ENCODE measurements around the gene ZMAT5. TPM values are rescaled to one million over a fixed set of nuclear protein-coding genes. Genes with fewer than 3 reads are reported as not detected.
A peak's percentile ranks its signal among the peaks of the same experiment; 100 is the strongest.

Gene ZMAT5
- total RNA-seq, 1 donor from 2014 or later, result 28.5 TPM

- Mint-ChIP-seq H3K36me3 (ENCODE audit: low read depth) (peaks cover 43% of the 10 kb centered on the region), H3K4me3 (no peak overlapping the region), H3K9me3 (no peaks in the 10 kb centered on the region), H3K27me3 (ENCODE audit: insufficient read depth) (no peaks in the 10 kb centered on the region), H3K4me1 (ENCODE audit: low read depth) (peaks cover 11% of the 10 kb centered on the region), H3K27ac (no peak overlapping the region)
- DNase-seq (ENCODE audit: low spot score), result no peak
- intact Hi-C loops (cut with micrococcal nuclease), result no loop called here
Observed at GRCh38 chr22:29799217-29799680, 32.4 kb upstream of the ZMAT5 start.

GRCh38 chr22:29798801-29799200, 32.0 kb upstream of the ZMAT5 start:
- H3K9me3 Mint-ChIP-seq, result no peaks in the 10 kb centered on the region
- H3K27ac Mint-ChIP-seq, result no peak overlapping the region
- H3K4me3 Mint-ChIP-seq, result no peak overlapping the region
- peaks cover 43% of the 10 kb centered on the region for H3K36me3 Mint-ChIP-seq (ENCODE audit: low read depth)
- no peak for DNase-seq (ENCODE audit: low spot score)
- intact Hi-C loops (cut with micrococcal nuclease), result no loop called here
- H3K27me3 Mint-ChIP-seq (ENCODE audit: insufficient read depth), result no peaks in the 10 kb centered on the region
- peaks cover 11% of the 10 kb centered on the region for H3K4me1 Mint-ChIP-seq (ENCODE audit: low read depth)

GRCh38 chr22:29798318-29798717, 31.5 kb upstream of the ZMAT5 start:
- intact Hi-C loops (cut with micrococcal nuclease), result no loop called here
- Mint-ChIP-seq H3K27ac (no peak overlapping the region), H3K4me3 (no peak overlapping the region), H3K36me3 (ENCODE audit: low read depth) (peaks cover 38% of the 10 kb centered on the region), H3K27me3 (ENCODE audit: insufficient read depth) (no peaks in the 10 kb centered on the region), H3K4me1 (ENCODE audit: low read depth) (peaks cover 11% of the 10 kb centered on the region), H3K9me3 (no peaks in the 10 kb centered on the region)
- no peak for DNase-seq (ENCODE audit: low spot score)

GRCh38 chr22:29797351-29797750, 30.5 kb upstream of the ZMAT5 start:
- no peak for DNase-seq (ENCODE audit: low spot score)
- no peaks in the 10 kb centered on the region for H3K27me3 Mint-ChIP-seq (ENCODE audit: insufficient read depth)
- H3K27ac Mint-ChIP-seq, result no peak overlapping the region

GRCh38 chr22:29795663-29796062, 28.9 kb upstream of the ZMAT5 start:
- Mint-ChIP-seq H3K4me3 (no peak overlapping the region), H3K9me3 (no peaks in the 10 kb centered on the region), H3K4me1 (ENCODE audit: low read depth) (peaks cover 11% of the 10 kb centered on the region), H3K36me3 (ENCODE audit: low read depth) (peaks cover 38% of the 10 kb centered on the region), H3K27ac (no peak overlapping the region), H3K27me3 (ENCODE audit: insufficient read depth) (no peaks in the 10 kb centered on the region)
- DNase-seq (ENCODE audit: low spot score), result no peak
- intact Hi-C loops (cut with micrococcal nuclease), result no loop called here

More at GRCh38 chr22:29797351-29797750, 30.5 kb upstream of the ZMAT5 start:
- H3K4me3 Mint-ChIP-seq, result no peak overlapping the region
- peaks cover 11% of the 10 kb centered on the region for H3K4me1 Mint-ChIP-seq (ENCODE audit: low read depth)
- peaks cover 43% of the 10 kb centered on the region for H3K36me3 Mint-ChIP-seq (ENCODE audit: low read depth)
- intact Hi-C loops (cut with micrococcal nuclease), result no loop called here
- no peaks in the 10 kb centered on the region for H3K9me3 Mint-ChIP-seq

GRCh38 chr22:29793396-29793795, 26.6 kb upstream of the ZMAT5 start:
- Mint-ChIP-seq H3K4me1 (ENCODE audit: low read depth) (peaks cover 6% of the 10 kb centered on the region), H3K9me3 (no peaks in the 10 kb centered on the region)

GRCh38 chr22:29790061-29790460, 23.3 kb upstream of the ZMAT5 start:
- H3K27ac Mint-ChIP-seq, result peak overlapping the region; percentile 6

More at GRCh38 chr22:29793396-29793795, 26.6 kb upstream of the ZMAT5 start:
- H3K36me3 Mint-ChIP-seq (ENCODE audit: low read depth), result peaks cover 35% of the 10 kb centered on the region
- intact Hi-C loops (cut with micrococcal nuclease), result no loop called here
- no peak for DNase-seq (ENCODE audit: low spot score)
- no peaks in the 10 kb centered on the region for H3K27me3 Mint-ChIP-seq (ENCODE audit: insufficient read depth)
- no peak overlapping the region for H3K27ac Mint-ChIP-seq
- no peak overlapping the region for H3K4me3 Mint-ChIP-seq

GRCh38 chr22:29788339-29789279, 21.8 kb upstream of the ZMAT5 start:
- intact Hi-C loops (cut with micrococcal nuclease), result no loop called here
- Mint-ChIP-seq H3K4me1 (ENCODE audit: low read depth) (no peaks in the 10 kb centered on the region), H3K9me3 (no peaks in the 10 kb centered on the region), H3K36me3 (ENCODE audit: low read depth) (peaks cover 31% of the 10 kb centered on the region), H3K27ac (peak overlapping the region; percentile 29), H3K4me3 (no peak overlapping the region), H3K27me3 (ENCODE audit: insufficient read depth) (no peaks in the 10 kb centered on the region)
- no peak for DNase-seq (ENCODE audit: low spot score)

More at GRCh38 chr22:29790061-29790460, 23.3 kb upstream of the ZMAT5 start:
- no peak for DNase-seq (ENCODE audit: low spot score)
- intact Hi-C loops (cut with micrococcal nuclease), result no loop called here
- Mint-ChIP-seq H3K4me3 (no peak overlapping the region), H3K9me3 (no peaks in the 10 kb centered on the region), H3K27me3 (ENCODE audit: insufficient read depth) (no peaks in the 10 kb centered on the region), H3K36me3 (ENCODE audit: low read depth) (peaks cover 31% of the 10 kb centered on the region), H3K4me1 (ENCODE audit: low read depth) (no peaks in the 10 kb centered on the region)

- Mint-ChIP-seq H3K27ac (no peak overlapping the region), H3K4me1 (ENCODE audit: low read depth) (no peaks in the 10 kb centered on the region), H3K36me3 (ENCODE audit: low read depth) (peaks cover 27% of the 10 kb centered on the region), H3K27me3 (ENCODE audit: insufficient read depth) (no peaks in the 10 kb centered on the region), H3K9me3 (no peaks in the 10 kb centered on the region), H3K4me3 (no peak overlapping the region)
- no peak for DNase-seq (ENCODE audit: low spot score)
- intact Hi-C loops (cut with micrococcal nuclease), result no loop called here
Observed at GRCh38 chr22:29787371-29787980, 20.7 kb upstream of the ZMAT5 start.

- no peaks in the 10 kb centered on the region for H3K27me3 Mint-ChIP-seq (ENCODE audit: insufficient read depth)
Observed at GRCh38 chr22:29786031-29786430, 19.2 kb upstream of the ZMAT5 start.

GRCh38 chr22:29784451-29785361, 17.9 kb upstream of the ZMAT5 start:
- no peaks in the 10 kb centered on the region for H3K9me3 Mint-ChIP-seq
- no peaks in the 10 kb centered on the region for H3K4me1 Mint-ChIP-seq (ENCODE audit: low read depth)
- DNase-seq (ENCODE audit: low spot score), result no peak
- H3K36me3 Mint-ChIP-seq (ENCODE audit: low read depth), result peaks cover 18% of the 10 kb centered on the region
- intact Hi-C loops (cut with micrococcal nuclease), result no loop called here
- no peaks in the 10 kb centered on the region for H3K27me3 Mint-ChIP-seq (ENCODE audit: insufficient read depth)
- no peak overlapping the region for H3K27ac Mint-ChIP-seq
- no peak overlapping the region for H3K4me3 Mint-ChIP-seq

More at GRCh38 chr22:29786031-29786430, 19.2 kb upstream of the ZMAT5 start:
- DNase-seq (ENCODE audit: low spot score), result no peak
- Mint-ChIP-seq H3K36me3 (ENCODE audit: low read depth) (peaks cover 24% of the 10 kb centered on the region), H3K4me3 (no peak overlapping the region), H3K4me1 (ENCODE audit: low read depth) (no peaks in the 10 kb centered on the region), H3K9me3 (no peaks in the 10 kb centered on the region), H3K27ac (no peak overlapping the region)
- intact Hi-C loops (cut with micrococcal nuclease), result no loop called here

GRCh38 chr22:29782061-29782845, 15.4 kb upstream of the ZMAT5 start:
- Mint-ChIP-seq H3K36me3 (ENCODE audit: low read depth) (peaks cover 3% of the 10 kb centered on the region), H3K4me3 (no peak overlapping the region), H3K27me3 (ENCODE audit: insufficient read depth) (no peaks in the 10 kb centered on the region), H3K27ac (no peak overlapping the region), H3K4me1 (ENCODE audit: low read depth) (no peaks in the 10 kb centered on the region), H3K9me3 (no peaks in the 10 kb centered on the region)
- DNase-seq (ENCODE audit: low spot score), result no peak
- intact Hi-C loops (cut with micrococcal nuclease), result no loop called here
